ENCODE measurements around the gene HNRNPA0.

HNRNPA0 gene

GRCh38 chr5:137753691-137754187, 424 bp downstream of the HNRNPA0 start:
- peak; percentile 54 for DNase-seq

- DNase-seq, result peak; percentile 54
These were observed 1.1 kb downstream of the HNRNPA0 start for GRCh38 chr5:137752905-137753690.

GRCh38 chr5:137751869-137752491, 2.2 kb downstream of the HNRNPA0 start:
- peak; percentile 79 for DNase-seq

GRCh38 chr5:137750436-137750835, 3.7 kb downstream of the HNRNPA0 start:
- no peak for DNase-seq

- DNase-seq, result no peak
These were observed 6.3 kb downstream of the HNRNPA0 start for GRCh38 chr5:137747848-137748247.

GRCh38 chr5:137743031-137743640, 11.0 kb downstream of the HNRNPA0 start:
- peak; percentile 77 for DNase-seq

GRCh38 chr5:137741718-137742117, 12.4 kb downstream of the HNRNPA0 start:
- no peak for DNase-seq

GRCh38 chr5:137739737-137740136, 14.4 kb downstream of the HNRNPA0 start:
- DNase-seq, result no peak

GRCh38 chr5:137738947-137739346, 15.2 kb downstream of the HNRNPA0 start:
- DNase-seq, result no peak

- peak; percentile 85 for DNase-seq
These were observed 16.6 kb downstream of the HNRNPA0 start for GRCh38 chr5:137737349-137738131.

GRCh38 chr5:137736496-137736895, 17.7 kb downstream of the HNRNPA0 start:
- DNase-seq, result no peak

GRCh38 chr5:137735555-137736284, 18.4 kb downstream of the HNRNPA0 start, which contains the start of gene KLHL3:
KLHL3 (minus strand) TSS chr5:137736089; CDS start chr5:137735646, 443 bp downstream.
- DNase-seq, result peak; percentile 27

- DNase-seq, result peak; percentile 25
These were observed 19.1 kb downstream of the HNRNPA0 start for GRCh38 chr5:137734962-137735554.

- peak; percentile 12 for DNase-seq
These were observed 19.8 kb downstream of the HNRNPA0 start for GRCh38 chr5:137734331-137734730.

- no peak for DNase-seq
These were observed 20.2 kb downstream of the HNRNPA0 start for GRCh38 chr5:137733922-137734321.

- DNase-seq, result no peak
These were observed 21.2 kb downstream of the HNRNPA0 start for GRCh38 chr5:137733006-137733405.

GRCh38 chr5:137731176-137731575, 23.0 kb downstream of the HNRNPA0 start:
- DNase-seq, result no peak

GRCh38 chr5:137730336-137730735, 23.8 kb downstream of the HNRNPA0 start:
- DNase-seq, result no peak

- DNase-seq, result no peak
These were observed 26.1 kb downstream of the HNRNPA0 start for GRCh38 chr5:137728048-137728447.

- DNase-seq, result no peak
These were observed 26.5 kb downstream of the HNRNPA0 start for GRCh38 chr5:137727623-137728022.

GRCh38 chr5:137724251-137724650, 29.9 kb downstream of the HNRNPA0 start:
- no peak for DNase-seq

GRCh38 chr5:137718611-137719010, 35.6 kb downstream of the HNRNPA0 start:
- no peak for DNase-seq

Measured in inflammatory macrophage treated with lipopolysaccharide for 4 hours (primary cell).